Daoy (cell line): Measurements from ENCODE around the gene CELSR1. TPM values are rescaled to one million over a fixed set of nuclear protein-coding genes. Genes with fewer than 3 reads are reported as not detected.
A peak's percentile ranks its signal among the peaks of the same experiment; 100 is the strongest.
"Not testable (repeated sequence)": the region's sequence is repeated elsewhere in the genome, so short reads cannot be mapped to it uniquely, and the experiment has no call there.

Experiments
- DNase-seq: peaks from one replicate; pipeline ENCODE4 v3.0.0-alpha.2; 2015; ENCODE audit warnings: low read depth
- total RNA-seq: library from RNA; depleted of rRNA; stranded (reverse); fragments of >200 nt; shearing (Covaris generic); gene quantifications from 2 replicates; pipeline ENCODE4 v1.2.3, GENCODE V29; 2014

The CELSR1 gene
- total RNA-seq, 1 experiment from 2014 or later = 2.9 TPM

DNA sequence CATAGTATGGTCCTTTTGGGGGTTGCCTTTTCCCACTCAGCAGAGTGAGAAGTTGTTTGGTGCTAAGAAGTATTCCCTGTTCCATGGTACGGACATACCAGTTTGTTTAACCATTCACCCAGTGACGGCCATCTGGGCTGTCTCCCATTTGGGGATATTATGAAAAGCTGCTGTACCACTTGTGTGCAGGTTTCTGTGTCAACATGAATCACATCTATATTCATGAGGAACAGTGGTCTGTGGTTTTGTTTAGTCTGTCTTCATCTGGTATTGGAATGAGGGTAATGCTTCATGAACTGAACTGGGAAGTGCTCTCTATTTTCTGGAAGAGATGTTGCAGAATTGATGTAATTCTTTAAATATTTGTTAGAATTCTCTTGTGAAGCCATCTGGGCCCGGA lies 112.4 kb downstream of the CELSR1 start:
- peak; percentile 74 for DNase-seq

DNA sequence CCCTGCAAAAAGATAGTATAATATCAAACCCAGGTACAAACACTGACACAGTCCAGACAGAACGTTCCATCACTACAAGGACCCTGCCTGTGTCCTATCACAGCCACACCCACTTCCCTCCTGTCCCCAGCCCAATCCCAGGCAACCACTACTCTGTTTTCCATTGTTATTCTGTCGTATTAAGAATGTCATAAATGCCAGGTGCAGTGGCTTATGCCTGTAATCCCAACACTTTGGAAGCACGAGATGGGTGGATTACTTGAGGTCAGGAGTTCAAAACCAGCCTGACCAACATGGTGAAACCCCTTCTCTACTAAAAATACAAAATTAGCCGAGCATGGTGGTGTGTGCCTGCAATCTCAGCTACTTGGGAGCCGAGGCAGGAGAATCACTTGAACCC lies 112.9 kb downstream of the CELSR1 start:
- DNase-seq = no peak

DNA sequence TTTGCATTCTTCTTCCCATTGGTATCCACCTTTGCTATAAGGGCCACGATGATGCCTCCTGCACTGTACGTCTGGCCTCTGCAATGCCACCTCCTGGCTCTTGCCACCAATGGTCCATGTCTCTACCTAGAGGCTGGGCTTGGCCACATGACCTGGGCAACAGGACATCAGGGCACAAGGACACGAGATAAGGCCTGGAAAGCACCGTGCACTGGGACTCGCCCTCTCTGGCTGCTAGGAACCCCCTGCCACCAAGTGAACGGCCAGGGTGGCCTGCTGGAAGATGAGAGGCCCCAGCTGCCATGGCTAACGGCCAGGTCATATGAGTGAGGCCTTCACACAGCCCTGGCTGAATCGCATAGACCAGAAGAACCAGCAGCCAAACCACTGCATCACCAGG lies 114.5 kb downstream of the CELSR1 start:
- DNase-seq = no peak

DNA sequence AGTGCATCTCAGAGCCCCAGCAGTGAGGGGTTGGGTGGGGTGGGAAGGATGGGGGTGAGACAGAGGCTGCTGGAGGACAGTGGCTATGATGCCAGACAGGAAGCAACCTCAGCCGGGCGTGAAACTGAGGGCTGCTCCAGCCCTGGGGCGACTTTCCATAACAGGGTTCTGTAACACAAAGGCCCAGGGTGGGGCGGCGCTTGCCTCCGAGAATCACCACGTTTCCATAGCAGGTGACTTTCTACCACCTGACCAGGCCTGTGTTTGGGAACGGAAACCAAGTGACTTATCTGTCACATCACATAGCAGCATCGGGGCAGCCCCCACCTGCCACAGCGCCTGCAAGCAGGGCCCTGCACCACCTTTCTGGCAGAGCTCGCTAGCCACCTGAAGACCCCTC lies 116.2 kb downstream of the CELSR1 start:
- DNase-seq = no peak

DNA sequence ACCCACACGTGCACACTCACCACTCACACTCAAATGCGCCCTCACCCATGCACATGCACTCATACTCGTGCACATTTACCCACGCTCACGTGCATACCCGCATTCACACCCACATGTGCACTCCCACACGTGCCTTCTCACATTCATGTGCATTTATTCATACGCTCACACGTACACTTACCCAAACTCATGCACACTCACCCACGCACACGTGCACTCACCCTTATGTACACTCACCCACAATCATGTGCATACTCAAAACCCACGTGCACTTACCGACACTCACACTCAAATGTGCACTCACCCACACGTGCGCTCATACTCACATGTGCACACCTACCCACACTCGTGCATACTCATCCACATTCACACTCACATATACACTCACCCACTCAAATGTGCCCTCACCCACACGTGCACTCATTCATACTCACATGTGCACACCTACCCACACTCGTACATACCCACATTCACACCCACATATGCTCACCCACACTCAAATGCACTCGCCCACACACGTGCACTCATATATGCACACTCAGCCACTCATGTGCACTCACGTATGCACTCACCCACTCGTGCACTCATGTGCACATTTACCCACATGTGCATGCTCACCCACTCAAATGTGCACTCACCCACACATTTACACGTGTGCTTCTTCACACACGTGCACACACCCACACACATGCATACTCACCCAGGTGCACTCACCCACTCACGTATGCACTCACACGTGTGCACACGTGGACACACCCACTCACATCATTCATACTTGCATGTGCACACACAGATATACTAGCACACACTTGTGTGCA lies 117.5 kb downstream of the CELSR1 start:
- DNase-seq = no peak

DNA sequence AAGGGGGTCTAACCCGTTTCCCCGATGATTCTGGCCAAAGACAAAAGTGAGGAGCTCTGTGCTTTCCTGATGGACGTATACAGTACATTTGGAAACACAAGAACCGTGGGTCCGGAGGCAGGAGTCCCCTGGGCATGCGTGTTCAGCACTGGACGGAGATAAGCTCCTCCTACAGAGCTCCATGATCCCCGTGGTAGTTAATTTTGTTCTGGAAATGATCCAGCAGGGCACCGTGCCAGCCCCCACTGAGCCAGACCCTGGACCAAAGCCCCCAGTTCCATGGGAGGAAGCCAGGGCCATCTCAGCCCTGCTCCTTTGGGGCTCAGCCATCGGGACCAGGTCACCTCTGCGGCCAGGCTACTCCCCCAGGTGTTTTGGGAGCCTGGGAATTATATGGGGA lies 118.6 kb downstream of the CELSR1 start:
- DNase-seq = no peak

DNA sequence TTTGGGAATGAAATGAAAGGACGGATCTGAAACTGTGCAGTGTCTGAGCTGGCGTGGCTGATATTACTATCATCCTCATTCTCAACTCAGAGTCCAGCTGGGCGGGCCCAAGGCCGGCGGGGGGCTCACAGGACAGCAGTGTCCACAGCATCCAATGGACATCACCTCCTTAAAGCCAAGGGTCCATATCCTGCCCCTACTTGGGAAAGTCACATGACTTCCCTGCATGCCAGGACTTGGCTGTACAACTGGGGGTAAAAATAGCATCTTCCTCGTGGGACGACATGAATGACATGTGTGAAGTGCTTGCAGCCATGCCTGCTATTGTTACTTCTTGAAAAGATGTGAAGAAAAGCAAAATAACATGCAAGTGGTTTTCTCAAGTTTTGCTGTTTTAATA lies 119.7 kb downstream of the CELSR1 start:
- DNase-seq = no peak

DNA sequence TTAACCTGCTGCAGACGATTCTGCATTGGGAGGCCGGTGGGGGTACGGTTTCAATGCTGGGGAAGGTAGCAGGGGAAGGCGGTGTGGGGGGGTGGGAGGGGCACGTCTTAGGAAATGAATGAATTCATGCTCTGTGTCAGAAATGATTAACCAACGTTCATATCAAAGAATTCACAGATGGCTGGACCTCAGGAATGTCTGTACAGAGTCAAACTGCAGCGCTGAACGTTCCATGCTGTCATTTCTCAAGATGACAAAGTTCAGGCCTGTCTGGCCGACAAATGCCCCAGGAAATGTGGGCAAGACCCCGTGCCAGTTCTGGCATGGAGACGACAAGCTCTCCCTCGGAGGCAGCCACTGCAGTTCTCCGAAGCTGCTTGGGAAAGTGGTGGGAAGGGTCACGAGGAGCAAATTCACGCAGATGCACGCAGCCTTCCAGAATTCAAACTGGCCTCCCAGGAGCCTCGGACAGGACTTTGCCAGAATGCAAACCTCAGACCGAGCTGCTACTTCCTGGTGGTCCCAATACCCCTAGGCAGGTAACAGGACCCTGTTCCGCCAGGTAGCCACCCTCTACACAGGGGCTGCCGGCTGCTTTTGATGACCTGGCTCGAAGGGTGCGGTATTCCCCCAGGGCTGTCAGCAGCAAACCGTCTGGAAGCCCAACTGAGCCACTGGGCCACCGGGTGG lies 120.4 kb downstream of the CELSR1 start:
- no peak for DNase-seq

DNA sequence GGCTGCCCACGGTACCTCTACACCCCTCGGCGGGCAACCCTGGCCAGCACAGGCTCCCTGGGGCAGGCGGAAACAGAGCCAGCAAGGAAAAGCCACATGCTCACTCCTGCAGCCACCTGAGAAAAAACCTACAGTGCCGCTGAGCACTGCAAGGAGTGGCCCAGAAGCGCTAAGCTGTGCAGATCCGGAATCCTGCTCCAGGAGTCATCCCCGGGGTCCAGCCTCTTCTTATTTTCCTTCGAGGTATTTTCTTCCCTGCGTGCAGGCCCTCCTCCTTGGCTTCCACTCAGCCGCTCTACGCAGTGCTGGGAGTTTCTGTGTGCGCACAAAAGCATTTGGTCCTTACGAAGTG lies 120.9 kb downstream of the CELSR1 start:
- DNase-seq = no peak

DNA sequence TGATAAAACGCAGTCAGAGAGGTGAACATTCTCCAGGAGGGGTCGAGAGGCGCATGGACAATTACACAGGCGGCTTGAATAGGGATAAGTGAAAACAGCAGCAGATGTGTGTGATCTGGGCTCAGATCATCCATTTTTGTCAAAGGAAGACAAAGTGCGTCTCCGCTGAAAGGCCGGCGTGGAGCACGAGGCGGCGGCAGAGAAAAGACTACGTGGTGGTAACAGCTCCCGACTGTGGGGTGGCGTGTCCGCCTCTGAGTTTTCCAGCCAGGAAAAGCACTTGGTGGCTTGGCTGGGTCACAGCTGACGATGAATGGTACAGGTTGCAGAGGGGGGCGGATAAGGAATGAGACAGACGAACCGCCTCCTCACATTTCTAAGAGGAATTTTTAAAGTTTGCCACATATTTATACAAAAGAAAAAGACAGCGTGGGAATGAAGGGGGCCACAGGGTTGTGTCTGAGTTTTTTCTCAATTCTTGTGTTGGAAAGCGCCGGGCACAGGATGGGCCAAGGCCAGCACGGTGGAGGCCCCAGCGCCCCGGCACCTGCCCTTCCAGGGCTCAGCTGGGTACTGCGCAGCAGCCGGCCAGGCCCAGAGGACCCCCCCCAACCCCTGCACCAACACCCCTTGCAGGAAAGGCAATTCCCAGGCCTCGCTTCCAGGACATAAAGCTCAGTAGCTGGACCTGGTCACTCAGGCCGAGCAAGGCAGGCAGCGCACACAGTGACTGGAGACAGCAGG lies 121.5 kb downstream of the CELSR1 start:
- no peak for DNase-seq

DNA sequence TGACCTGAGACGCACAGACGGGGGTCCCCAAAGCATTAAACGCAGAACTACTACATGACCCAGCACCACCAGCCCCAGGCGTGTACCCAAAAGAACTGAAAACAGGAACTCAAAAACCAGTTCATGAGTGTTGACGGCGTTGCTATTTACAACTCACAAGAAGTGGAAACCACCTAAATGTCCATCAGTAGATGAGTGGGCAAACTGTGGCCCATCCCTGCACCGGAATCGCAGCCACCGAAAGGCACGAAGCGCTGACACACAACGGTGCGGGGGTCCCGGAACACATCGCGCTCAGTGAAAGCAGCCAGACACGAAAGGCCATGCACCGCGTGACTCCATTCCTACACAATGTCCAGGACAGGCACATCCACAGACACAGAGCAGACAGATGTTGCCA lies 122.7 kb downstream of the CELSR1 start:
- no peak for DNase-seq

DNA sequence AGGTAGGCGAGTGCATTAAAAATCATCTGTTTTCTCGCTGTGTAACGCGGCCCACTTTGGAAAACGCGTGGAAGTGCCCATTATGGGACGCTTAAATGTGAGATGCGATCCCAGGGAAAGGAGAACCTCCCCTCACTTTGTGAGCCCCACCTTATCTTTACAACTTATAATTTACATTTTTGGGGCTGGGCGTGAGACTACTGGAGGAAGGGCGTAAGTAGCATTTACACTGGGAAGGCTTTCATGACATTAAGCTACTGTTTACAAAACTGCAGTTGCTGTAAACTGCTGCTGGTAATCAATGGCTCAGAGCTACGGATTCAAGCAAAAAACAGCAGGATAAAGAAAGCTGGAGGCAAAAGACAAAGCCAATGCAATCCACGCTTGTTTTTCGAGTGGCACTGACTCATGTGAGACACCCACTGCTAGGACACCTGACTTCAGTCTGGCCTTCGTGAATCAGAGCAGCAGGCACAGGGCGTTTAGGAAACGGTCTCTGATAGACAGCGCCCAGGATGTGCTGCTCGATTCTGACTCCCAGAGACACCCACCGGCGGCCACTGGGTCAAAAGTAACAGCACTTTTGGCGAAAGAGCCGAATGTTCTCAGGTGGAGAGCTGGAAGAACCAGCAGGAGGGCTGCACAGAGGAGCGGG lies 123.6 kb downstream of the CELSR1 start:
- no peak for DNase-seq

DNA sequence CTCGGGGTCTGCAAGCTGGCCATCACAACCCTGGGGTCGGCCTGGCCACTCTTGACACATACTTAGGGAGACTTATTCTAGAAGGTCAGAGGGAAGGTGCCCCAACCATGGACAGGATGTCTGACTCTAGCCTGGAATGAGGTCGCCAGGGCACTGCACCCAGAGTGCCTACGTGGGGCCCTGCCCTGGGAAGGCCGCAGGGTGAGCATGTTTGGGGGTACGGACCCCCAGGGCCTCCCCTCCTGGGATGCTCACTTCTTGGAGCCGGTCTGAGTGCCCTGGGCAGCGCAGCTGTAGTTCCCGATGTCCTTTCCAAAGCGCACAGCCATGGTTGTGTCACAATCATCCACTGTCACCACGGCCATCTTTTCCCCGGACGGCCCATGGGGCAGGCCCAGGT lies 126.1 kb downstream of the CELSR1 start:
- no peak for DNase-seq

DNA sequence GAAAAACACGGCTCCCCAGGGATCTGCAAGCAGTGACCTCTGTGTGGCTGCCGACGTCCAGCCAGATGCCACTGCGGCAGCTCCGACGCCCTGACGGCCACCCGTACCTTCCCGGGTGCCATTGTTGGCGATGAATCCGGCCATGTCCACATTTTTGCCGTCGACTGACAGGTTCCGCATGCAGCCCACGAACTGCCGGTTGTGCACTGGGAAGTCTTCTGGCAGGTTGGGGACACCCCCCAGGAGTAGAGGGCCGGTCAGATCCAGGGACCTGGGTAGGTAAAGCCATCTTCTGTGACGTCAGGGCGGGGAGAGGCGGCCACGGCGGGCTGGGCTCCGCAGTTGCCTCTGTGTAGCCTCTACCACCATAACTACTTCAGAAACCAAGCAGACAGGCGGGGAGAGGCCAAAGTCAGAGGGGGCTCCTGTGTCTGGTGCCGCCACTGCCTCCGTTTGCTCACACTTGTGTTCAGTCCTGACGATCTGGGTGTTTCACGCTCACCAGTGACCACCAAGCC lies 127.1 kb downstream of the CELSR1 start:
- DNase-seq = no peak

DNA sequence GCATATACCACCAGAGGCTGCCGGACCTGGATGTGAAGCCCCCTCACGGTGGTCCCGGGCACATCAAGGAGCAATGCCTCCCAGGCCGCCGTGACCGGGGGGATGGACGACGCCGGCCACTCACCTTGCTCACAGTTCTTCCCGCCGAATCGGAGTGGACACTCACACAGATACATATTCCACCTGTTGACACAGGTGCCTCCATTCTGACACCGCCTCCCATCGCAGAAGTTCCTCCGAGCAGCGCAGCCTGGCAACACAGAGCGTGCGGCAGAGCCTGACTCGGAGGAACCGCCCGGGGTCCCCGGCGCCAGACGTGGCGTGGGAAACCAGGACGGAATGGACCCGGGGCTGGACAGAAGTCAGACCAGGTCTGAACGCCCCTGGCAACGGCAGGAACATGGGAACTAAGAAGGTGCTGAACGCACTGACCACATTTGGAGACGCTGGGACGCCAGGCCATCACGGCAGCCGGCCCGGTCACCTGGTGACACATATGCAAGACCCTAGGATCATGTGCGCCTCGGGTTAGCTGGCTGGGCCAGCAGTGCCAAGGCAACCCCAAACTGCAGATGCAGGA lies 127.7 kb downstream of the CELSR1 start:
- no peak for DNase-seq

DNA sequence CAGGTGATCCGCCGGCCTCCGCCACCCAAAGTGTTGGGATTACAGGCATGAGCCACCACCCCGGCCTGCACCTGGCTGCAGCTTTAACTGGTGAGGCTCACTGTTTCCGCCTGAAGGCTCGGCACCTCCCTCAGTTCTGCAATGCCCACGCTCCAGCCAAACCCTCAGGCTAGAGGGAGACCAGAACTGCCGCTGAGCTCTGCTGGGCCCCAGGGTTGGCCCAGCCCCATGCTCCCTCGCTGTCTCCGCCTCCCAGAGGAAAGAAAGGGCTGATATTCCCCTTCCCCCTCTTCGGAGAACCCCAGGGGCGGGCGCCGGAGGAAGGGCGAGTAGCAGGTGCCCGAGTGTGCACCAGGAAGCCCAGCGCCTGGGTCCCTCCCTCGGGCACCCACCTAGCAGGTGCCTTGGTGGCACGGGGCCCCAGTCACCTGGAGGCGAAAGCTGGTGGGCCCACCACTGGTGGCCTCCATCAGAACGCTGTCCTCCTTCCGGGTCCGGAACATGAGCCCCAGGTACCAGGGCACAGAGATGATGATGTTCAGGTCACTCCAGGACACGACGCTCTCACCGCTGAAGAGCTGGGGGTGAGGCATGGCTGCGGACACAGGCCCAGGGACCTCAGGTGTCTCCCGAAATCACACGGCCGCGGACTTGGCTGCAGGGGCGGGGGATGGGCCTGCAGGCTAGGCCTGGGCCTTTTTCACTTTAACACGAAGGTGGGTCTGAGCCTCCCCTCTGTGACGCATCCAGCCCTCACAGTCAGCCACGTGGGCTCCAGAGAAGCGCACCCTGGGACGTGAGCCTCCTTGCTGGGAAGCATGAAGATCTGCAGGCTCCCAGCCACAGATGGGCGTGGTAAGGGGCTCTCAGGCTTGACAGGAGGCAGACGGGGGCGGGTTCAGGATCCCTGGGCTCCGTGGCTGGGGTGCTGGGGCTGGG lies 128.6 kb downstream of the CELSR1 start:
- DNase-seq = no peak

DNA sequence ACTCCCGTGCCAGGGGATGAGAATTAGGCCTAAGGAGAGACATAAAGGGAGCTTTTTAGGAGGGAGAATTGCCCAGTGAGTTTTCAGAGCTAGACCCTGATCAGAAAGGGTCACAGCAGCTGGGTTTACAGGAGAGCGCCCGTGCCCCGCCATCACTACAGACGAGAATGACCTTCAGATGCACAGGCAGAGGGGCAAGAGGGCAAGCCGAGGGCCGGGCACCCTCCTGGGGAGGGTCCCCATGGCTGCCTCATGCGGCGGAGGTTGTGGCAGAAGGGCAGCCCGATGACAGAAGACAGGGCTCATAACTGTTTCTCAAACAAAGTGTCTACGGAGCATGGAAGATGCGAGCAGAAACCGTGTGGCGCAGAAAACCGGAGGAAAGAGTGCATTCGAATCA lies 129.7 kb downstream of the CELSR1 start:
- DNase-seq = no peak

DNA sequence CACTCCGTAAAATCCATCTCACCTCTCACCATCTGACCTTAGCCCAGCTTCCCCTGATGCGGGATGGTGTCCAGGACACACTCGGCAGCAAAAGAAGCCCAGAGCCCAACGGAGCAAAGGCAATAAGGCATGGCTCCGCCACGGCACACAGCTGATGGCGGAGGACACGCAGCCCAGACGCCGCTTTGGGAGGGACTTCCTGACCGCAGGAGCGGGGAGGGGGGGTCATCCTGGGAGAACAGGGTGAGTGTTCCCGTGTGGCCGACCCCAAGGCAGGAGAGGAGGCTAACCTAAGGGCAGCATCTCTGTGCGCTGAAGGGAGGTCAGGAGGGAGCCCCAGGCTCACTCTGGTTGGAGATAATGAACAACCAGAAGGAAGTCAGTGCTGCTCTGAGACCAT lies 130.6 kb downstream of the CELSR1 start:
- no peak for DNase-seq

DNA sequence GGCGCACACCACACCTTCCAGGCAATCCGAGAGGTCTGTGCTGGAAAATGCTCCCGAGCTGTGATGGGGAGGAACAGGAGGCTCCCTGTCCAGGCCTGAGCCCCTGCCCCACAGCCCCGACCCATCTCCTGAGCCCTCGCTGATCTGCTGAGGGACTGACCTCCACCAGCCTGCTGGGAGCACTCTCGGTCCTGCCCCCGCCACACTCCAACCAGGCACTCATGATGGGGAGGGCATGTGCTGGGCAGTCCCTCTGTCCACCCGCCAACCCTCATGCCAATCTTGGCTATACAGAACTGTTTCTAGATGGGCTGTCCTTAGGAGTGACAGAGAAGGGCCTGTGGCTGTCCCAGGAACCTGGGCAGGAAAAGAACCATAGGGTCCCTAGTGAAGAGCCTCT lies 131.1 kb downstream of the CELSR1 start:
- DNase-seq = no peak

DNA sequence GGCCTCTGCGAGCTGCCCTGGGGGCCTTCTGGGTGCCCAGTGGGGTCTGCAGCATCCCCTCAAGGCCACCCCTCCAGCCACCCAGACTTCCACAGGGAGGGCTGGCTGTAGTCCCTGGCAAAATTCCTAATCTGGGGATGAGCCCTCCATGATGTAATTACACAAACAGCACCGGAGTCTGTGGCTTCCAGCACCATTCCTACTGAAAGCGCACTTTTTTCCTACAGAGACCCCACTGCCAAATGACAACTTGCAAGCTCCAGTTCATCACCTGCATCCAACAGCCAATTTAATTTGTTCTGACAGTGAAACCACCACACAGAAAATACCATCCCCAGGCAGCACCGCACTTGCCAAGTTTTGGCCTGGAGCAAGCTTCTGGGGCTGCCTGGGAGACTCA lies 131.5 kb downstream of the CELSR1 start:
- DNase-seq = no peak

DNA sequence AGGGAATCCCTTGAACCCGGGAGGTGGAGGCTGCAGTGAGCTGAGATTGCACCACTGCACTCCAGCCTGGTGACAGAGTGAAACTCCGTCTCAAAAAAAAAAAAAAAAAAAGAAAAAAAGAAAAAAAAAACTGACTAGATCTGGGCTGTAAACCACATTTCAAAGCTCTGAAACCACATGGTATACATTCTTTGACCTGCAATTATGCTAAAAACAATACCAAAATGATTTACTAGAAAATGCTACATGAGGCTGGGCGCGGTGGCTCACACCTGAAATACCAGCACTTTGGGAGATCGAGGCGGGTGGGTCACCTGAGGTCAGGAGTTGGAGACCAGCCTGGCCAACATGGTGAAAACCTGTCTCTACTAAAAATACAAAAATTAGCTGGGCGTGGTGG lies 133.5 kb downstream of the CELSR1 start:
- not testable (repeated sequence) for DNase-seq
